GM12878 (cell line): ENCODE results near the gene POLA1. TPM values are rescaled to one million over a fixed set of nuclear protein-coding genes. Genes with fewer than 3 reads are reported as not detected.

Experiments
- ATAC-seq: fragments of 200-7000 bp; cut with Tn5 transposase; 3 replicates; pipeline ENCODE4 v1.9.1; 2020; ENCODE audit warnings: mild to moderate bottlenecking, moderate library complexity
- BruUV-seq: library from RNA; stranded (reverse); fragments of 400-500 nt; replicated peaks from 2 replicates; lab custom pipeline; 2021; lab: Mats Ljungman, UMichigan
- CTCF ChIA-PET: fragments of 300-600 bp; sonication (Branson Sonifier 250); formaldehyde crosslinking; extraction: SDS; loops from one replicate; lab custom pipeline; 2021; ENCODE audit warnings: inconsistent platforms; lab: Yijun Ruan, JAX
- POLR2A ChIA-PET: fragments of 350-600 bp; formaldehyde crosslinking; extraction: SDS; loops from one replicate; lab custom pipeline; 2021; ENCODE audit warnings: inconsistent platforms; lab: Charles Lee
- RAD21 ChIA-PET: fragments of 300-600 bp; sonication (Branson Sonifier 250); formaldehyde crosslinking; loops from one replicate; lab custom pipeline; 2023; ENCODE audit warnings: antibody characterized with exemption; ENCODE audit not compliant: unreplicated experiment; lab: Charles Lee
- SMC1A ChIA-PET: fragments of 300-600 bp; sonication (Branson Sonifier 250); formaldehyde crosslinking; loops from one replicate; lab custom pipeline; 2023; ENCODE audit not compliant: unreplicated experiment, uncharacterized antibody; lab: Charles Lee
- DNase-seq: peaks from one replicate; pipeline ENCODE4 v3.0.0-alpha.2; 2011; ENCODE audit warnings: low read depth, low spot score
- FAIRE-seq: peaks from 3 replicates; lab custom pipeline; 2011; peaks lifted over from hg19 to GRCh38; lab: Jason Lieb, UNC
- H2AFZ ChIP-seq: 2 replicates; pipeline ENCODE4 v1.6.0; 2011; ENCODE audit warnings: low read depth, low read length, control low read depth; ENCODE audit not compliant: control insufficient read depth
- H3K27ac ChIP-seq: 2 replicates; pipeline ENCODE4 v1.5.1; 2011; ENCODE audit warnings: control low read depth; ENCODE audit not compliant: control insufficient read depth, insufficient read depth
- H3K27me3 ChIP-seq, 2 experiments: replicated peaks in 1 of 2; 2 replicates each; pipeline versions ENCODE4 v1.6.0 to v1.6.1; 2011; ENCODE audit warnings: low read length in 1 of 2; ENCODE audit not compliant: control insufficient read depth in 2 of 2, insufficient read depth in 2 of 2
- H3K36me3 ChIP-seq, 2 experiments: 2 replicates each; pipeline ENCODE4 v1.5.1; 2011; ENCODE audit warnings: low read length in 1 of 2; ENCODE audit not compliant: control insufficient read depth in 2 of 2, insufficient read depth in 2 of 2
- H3K4me1 ChIP-seq: 2 replicates; pipeline ENCODE4 v1.6.1; 2011; ENCODE audit warnings: mild to moderate bottlenecking, low read length, moderate library complexity, mixed read lengths; ENCODE audit not compliant: control insufficient read depth, insufficient read depth
- H3K4me2 ChIP-seq: 2 replicates; pipeline ENCODE4 v1.6.0; 2011; ENCODE audit warnings: control low read depth; ENCODE audit not compliant: control insufficient read depth, insufficient read depth
- H3K4me3 ChIP-seq: fragments of 200-600 bp; sonication (generic); 2 replicates; pipeline ENCODE4 v1.5.1; 2016
- H3K79me2 ChIP-seq: 2 replicates; pipeline ENCODE4 v1.6.0; 2011; ENCODE audit warnings: low read length; ENCODE audit not compliant: control insufficient read depth, insufficient read depth
- H3K9ac ChIP-seq: 2 replicates; pipeline ENCODE4 v1.8.0; 2011; ENCODE audit warnings: low read length, control low read depth, mixed read lengths; ENCODE audit not compliant: control insufficient read depth, insufficient read depth
- H3K9me3 ChIP-seq: replicated peaks from 3 replicates; pipeline ENCODE4 v1.5.1; 2011; ENCODE audit warnings: mild to moderate bottlenecking, low read length; ENCODE audit not compliant: control insufficient read depth, insufficient read depth
- H4K20me1 ChIP-seq: 2 replicates; pipeline ENCODE4 v1.6.0; 2011; ENCODE audit not compliant: control insufficient read depth, insufficient read depth
- CEBPB ChIP-seq, 2 experiments: fragments of 150-350 bp in 1 of 2; IDR thresholded peaks; 2 replicates each; pipeline ENCODE4 v1.6.1; 2012 to 2014; ENCODE audit warnings: low read depth in 2 of 2, low read length in 2 of 2, borderline replicate concordance in 1 of 2, inconsistent platforms in 1 of 2
- DPF2 ChIP-seq: fragments of 450-650 bp; IDR thresholded peaks from 2 replicates; pipeline ENCODE4 v1.6.1; 2017; ENCODE audit warnings: mild to moderate bottlenecking
- FOS ChIP-seq: IDR thresholded peaks from 3 replicates; pipeline ENCODE4 v1.6.1; 2011; ENCODE audit warnings: borderline replicate concordance; ENCODE audit not compliant: insufficient read length; ENCODE audit errors: extremely low read depth
- FOXK2 ChIP-seq: fragments of 450-650 bp; IDR thresholded peaks from 2 replicates; pipeline ENCODE4 v1.6.1; 2017; ENCODE audit warnings: mild to moderate bottlenecking, moderate library complexity
- JUNB ChIP-seq: IDR thresholded peaks from 2 replicates; pipeline ENCODE4 v1.6.1; 2016; ENCODE audit warnings: antibody characterized with exemption, mild to moderate bottlenecking
- MLLT1 ChIP-seq: fragments of 450-650 bp; IDR thresholded peaks from 2 replicates; pipeline ENCODE4 v1.6.1; 2016; ENCODE audit warnings: mild to moderate bottlenecking
- PAX8 ChIP-seq: fragments of 450-650 bp; IDR thresholded peaks from 2 replicates; pipeline ENCODE4 v1.6.1; 2017; ENCODE audit warnings: mild to moderate bottlenecking, moderate library complexity
- RCOR1 ChIP-seq: conservative IDR thresholded peaks from 2 replicates; pipeline ENCODE4 v1.6.1; 2012; ENCODE audit warnings: low read depth, low read length, improper control_type of control experiment
- SIX5 ChIP-seq: IDR thresholded peaks from 2 replicates; pipeline ENCODE4 v1.6.1; 2011; ENCODE audit warnings: mild to moderate bottlenecking, low read depth, low read length, moderate library complexity; ENCODE audit not compliant: severe bottlenecking
- TBL1XR1 ChIP-seq: IDR thresholded peaks from 2 replicates; pipeline ENCODE4 v1.6.1; 2012; ENCODE audit warnings: low read depth, low read length, improper control_type of control experiment
- WRNIP1 ChIP-seq: IDR thresholded peaks from 2 replicates; pipeline ENCODE4 v1.6.1; 2011; ENCODE audit warnings: low read depth, low read length, improper control_type of control experiment, borderline replicate concordance
- ZSCAN29 ChIP-seq: fragments of 450-650 bp; IDR thresholded peaks from 2 replicates; pipeline ENCODE4 v1.6.1; 2017; ENCODE audit warnings: mild to moderate bottlenecking, moderate library complexity
- ZZZ3 ChIP-seq: IDR thresholded peaks from 2 replicates; pipeline ENCODE4 v1.6.1; 2011; ENCODE audit warnings: low read depth; ENCODE audit not compliant: control insufficient read depth, insufficient read length
- WGBS: methylation state at CpG from one replicate; pipeline ENCODE4 v1.1.6; 2016; ENCODE audit warnings: low lambda C conversion rate; ENCODE audit not compliant: insufficient replicate concordance, insufficient coverage; ENCODE audit errors: missing lambda C conversion rate; 5-methylcytosine and 5-hydroxymethylcytosine counted together
- in situ Hi-C: fragments of 300-500 bp; cut with MboI; formaldehyde crosslinking; loops from 9 replicates; pipeline ENCODE4 v1.14.3; 2018; ENCODE audit warnings: mixed read lengths
- intact Hi-C: fragments of 100-400 bp; cut with micrococcal nuclease; formaldehyde crosslinking; loops from one replicate; pipeline ENCODE4 v1.14.2; 2022; ENCODE audit not compliant: unreplicated experiment
- polyA plus RNA-seq, 11 experiments: library from polyadenylated mRNA; depleted of rRNA in 4 of 11; unstranded in 6 of 11; stranded (reverse) in 5 of 11; fragments of >200 nt; fragmentation: Nextera tagmentation in 4 of 11; fragmentation: Illumina TruSeq in 1 of 11; extraction: Ambion mirVana in 4 of 11; extraction: Trizol in 1 of 11; gene quantifications; 1 replicate in 1 of 11; 2 replicates in 10 of 11; pipeline versions ENCODE4 v1.2.1 to v1.2.3, GENCODE V29; 2011 to 2016; ENCODE audit warnings: inconsistent platforms in 2 of 11, missing spikeins in 2 of 11, low read depth in 1 of 11
- total RNA-seq, 4 experiments: library from RNA; depleted of rRNA in 3 of 4; stranded (reverse); fragments of >200 nt in 3 of 4; fragmentation: Illumina TruSeq in 1 of 4; extraction: Trizol in 1 of 4; gene quantifications; 2 replicates each; pipeline versions ENCODE4 v1.2.1 to v1.2.3, GENCODE V29; 2013 to 2021
- TF ChIP-seq, protein P1 (sequence below): IDR thresholded peaks from 2 replicates; pipeline ENCODE4 v1.6.1; 2012; ENCODE audit warnings: improper control_type of control experiment, low read depth, low read length; ENCODE audit not compliant: insufficient replicate concordance
- TF ChIP-seq, protein P2 (sequence below): IDR thresholded peaks from 2 replicates; pipeline ENCODE4 v1.6.1; 2012; ENCODE audit warnings: low read length, inconsistent platforms
- TF ChIP-seq, protein P3 (sequence below): IDR thresholded peaks from 2 replicates; pipeline ENCODE4 v1.6.1; 2011; ENCODE audit warnings: borderline replicate concordance, low read depth, mild to moderate bottlenecking, moderate library complexity, low read length; ENCODE audit not compliant: insufficient read depth, poor library complexity, severe bottlenecking

Gene POLA1
- total and polyA plus RNA-seq, 10 of the 15 experiments (the other 5 are each of a cell fraction or from before 2014, with no cell fraction given), result 6.5 to 34.7 (median 24.8) TPM

GRCh38 chrX:25004485-25005032, 310.8 kb downstream of the POLA1 start:
- Histone ChIP-seq H3K27ac (no peak overlapping the region), H3K36me3 (no peaks in the 10 kb centered on the region), H4K20me1 (no peaks in the 10 kb centered on the region), H3K4me2 (no peak overlapping the region), H2AFZ (no peak overlapping the region), H3K9ac (no peak overlapping the region), H3K4me1 (no peaks in the 10 kb centered on the region), H3K9me3 (no peaks in the 10 kb centered on the region), H3K27me3 (peaks cover 0 to 3% of the 10 kb centered on the region in 2 experiments; a peak in 1 of 4 replicates), H3K79me2 (no peaks in the 10 kb centered on the region), H3K4me3 (no peak overlapping the region)
- ATAC-seq (no peak), DNase-seq (no peak), FAIRE-seq (no peak)
- WGBS, result 55% methylated on average over 47 of the region's 59 CpGs
- SMC1A ChIA-PET, result no interaction called here
- POLR2A ChIA-PET, result no interaction called here
- no TSS peak for BruUV-seq
- in situ Hi-C loops, result no loop called here
- intact Hi-C loops, result no loop called here
- CTCF ChIA-PET, result no interaction called here
- RAD21 ChIA-PET, result no interaction called here
- no peak for TF ChIP-seq DPF2
- no peak for TF ChIP-seq ZZZ3
- no peak for TF ChIP-seq SIX5
- no peak for TF ChIP-seq ZSCAN29
- no peak for TF ChIP-seq RCOR1
- TF ChIP-seq, protein P1, sequence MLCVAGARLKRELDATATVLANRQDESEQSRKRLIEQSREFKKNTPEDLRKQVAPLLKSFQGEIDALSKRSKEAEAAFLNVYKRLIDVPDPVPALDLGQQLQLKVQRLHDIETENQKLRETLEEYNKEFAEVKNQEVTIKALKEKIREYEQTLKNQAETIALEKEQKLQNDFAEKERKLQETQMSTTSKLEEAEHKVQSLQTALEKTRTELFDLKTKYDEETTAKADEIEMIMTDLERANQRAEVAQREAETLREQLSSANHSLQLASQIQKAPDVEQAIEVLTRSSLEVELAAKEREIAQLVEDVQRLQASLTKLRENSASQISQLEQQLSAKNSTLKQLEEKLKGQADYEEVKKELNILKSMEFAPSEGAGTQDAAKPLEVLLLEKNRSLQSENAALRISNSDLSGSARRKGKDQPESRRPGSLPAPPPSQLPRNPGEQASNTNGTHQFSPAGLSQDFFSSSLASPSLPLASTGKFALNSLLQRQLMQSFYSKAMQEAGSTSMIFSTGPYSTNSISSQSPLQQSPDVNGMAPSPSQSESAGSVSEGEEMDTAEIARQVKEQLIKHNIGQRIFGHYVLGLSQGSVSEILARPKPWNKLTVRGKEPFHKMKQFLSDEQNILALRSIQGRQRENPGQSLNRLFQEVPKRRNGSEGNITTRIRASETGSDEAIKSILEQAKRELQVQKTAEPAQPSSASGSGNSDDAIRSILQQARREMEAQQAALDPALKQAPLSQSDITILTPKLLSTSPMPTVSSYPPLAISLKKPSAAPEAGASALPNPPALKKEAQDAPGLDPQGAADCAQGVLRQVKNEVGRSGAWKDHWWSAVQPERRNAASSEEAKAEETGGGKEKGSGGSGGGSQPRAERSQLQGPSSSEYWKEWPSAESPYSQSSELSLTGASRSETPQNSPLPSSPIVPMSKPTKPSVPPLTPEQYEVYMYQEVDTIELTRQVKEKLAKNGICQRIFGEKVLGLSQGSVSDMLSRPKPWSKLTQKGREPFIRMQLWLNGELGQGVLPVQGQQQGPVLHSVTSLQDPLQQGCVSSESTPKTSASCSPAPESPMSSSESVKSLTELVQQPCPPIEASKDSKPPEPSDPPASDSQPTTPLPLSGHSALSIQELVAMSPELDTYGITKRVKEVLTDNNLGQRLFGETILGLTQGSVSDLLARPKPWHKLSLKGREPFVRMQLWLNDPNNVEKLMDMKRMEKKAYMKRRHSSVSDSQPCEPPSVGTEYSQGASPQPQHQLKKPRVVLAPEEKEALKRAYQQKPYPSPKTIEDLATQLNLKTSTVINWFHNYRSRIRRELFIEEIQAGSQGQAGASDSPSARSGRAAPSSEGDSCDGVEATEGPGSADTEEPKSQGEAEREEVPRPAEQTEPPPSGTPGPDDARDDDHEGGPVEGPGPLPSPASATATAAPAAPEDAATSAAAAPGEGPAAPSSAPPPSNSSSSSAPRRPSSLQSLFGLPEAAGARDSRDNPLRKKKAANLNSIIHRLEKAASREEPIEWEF, result no peak
- no peak for TF ChIP-seq JUNB
- no peak for TF ChIP-seq TBL1XR1
- no peak for TF ChIP-seq FOS
- TF ChIP-seq, protein P2, sequence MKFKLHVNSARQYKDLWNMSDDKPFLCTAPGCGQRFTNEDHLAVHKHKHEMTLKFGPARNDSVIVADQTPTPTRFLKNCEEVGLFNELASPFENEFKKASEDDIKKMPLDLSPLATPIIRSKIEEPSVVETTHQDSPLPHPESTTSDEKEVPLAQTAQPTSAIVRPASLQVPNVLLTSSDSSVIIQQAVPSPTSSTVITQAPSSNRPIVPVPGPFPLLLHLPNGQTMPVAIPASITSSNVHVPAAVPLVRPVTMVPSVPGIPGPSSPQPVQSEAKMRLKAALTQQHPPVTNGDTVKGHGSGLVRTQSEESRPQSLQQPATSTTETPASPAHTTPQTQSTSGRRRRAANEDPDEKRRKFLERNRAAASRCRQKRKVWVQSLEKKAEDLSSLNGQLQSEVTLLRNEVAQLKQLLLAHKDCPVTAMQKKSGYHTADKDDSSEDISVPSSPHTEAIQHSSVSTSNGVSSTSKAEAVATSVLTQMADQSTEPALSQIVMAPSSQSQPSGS, result no peak
- no peak for TF ChIP-seq MLLT1
- no peak for TF ChIP-seq FOXK2
- no peak for TF ChIP-seq WRNIP1
- TF ChIP-seq CEBPB (IDR thresholded peaks at IDR 0.05; ENCODE audit: borderline replicate concordance in 1 of 2, low read depth in 2 of 2, low read length in 2 of 2), result no peak
- TF ChIP-seq, protein P3, sequence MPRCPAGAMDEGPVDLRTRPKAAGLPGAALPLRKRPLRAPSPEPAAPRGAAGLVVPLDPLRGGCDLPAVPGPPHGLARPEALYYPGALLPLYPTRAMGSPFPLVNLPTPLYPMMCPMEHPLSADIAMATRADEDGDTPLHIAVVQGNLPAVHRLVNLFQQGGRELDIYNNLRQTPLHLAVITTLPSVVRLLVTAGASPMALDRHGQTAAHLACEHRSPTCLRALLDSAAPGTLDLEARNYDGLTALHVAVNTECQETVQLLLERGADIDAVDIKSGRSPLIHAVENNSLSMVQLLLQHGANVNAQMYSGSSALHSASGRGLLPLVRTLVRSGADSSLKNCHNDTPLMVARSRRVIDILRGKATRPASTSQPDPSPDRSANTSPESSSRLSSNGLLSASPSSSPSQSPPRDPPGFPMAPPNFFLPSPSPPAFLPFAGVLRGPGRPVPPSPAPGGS, result no peak
- TF ChIP-seq PAX8, result no peak
